HepG2 (cell line): ENCODE data around the gene FBF1. TPM values are rescaled to one million over a fixed set of nuclear protein-coding genes. Genes with fewer than 3 reads are reported as not detected.
A peak's percentile ranks its signal among the peaks of the same experiment; 100 is the strongest.

Experiments
- ATAC-seq: fragments of 200-7000 bp; cut with Tn5 transposase; 3 replicates; pipeline ENCODE4 v1.9.1; 2020; ENCODE audit warnings: mild to moderate bottlenecking, moderate library complexity
- BruUV-seq: library from RNA; stranded (reverse); fragments of 400-500 nt; replicated peaks from 2 replicates; lab custom pipeline; 2021; lab: Mats Ljungman, UMichigan
- CTCF ChIA-PET: fragments of 300-600 bp; formaldehyde crosslinking; extraction: SDS; loops from one replicate; lab custom pipeline; 2021; ENCODE audit warnings: low total read pairs, inconsistent platforms, low intra/inter-chr PET ratio; lab: Yijun Ruan, JAX
- POLR2A ChIA-PET: fragments of 350-600 bp; sonication (Branson Sonifier 250); formaldehyde crosslinking; loops from one replicate; lab custom pipeline; 2020; ENCODE audit warnings: antibody characterized with exemption, inconsistent platforms; lab: Yijun Ruan, JAX
- DNase-seq: peaks from one replicate; pipeline ENCODE4 v3.0.0-alpha.2; 2015; ENCODE audit warnings: low spot score
- FAIRE-seq: peaks from 3 replicates; lab custom pipeline; 2011; peaks lifted over from hg19 to GRCh38; lab: Jason Lieb, UNC
- H2AFZ ChIP-seq: one replicate; pipeline ENCODE4 v1.6.1; 2011; ENCODE audit warnings: low read length, inconsistent platforms
- H3K27ac ChIP-seq: fragments of 300-600 bp; 3 replicates; pipeline ENCODE4 v1.8.0; 2011; ENCODE audit warnings: mixed run types, mild to moderate bottlenecking, mixed read lengths, low read length, inconsistent platforms; ENCODE audit not compliant: insufficient read depth; ENCODE audit errors: extremely low read length
- H3K27me3 ChIP-seq, 2 experiments: fragments of 200-600 bp in 1 of 2; 2 replicates in 1 of 2; 3 replicates in 1 of 2; pipeline versions ENCODE4 v1.6.0 to v1.8.0; 2011; ENCODE audit warnings: low read length in 2 of 2, mild to moderate bottlenecking in 2 of 2, moderate library complexity in 2 of 2, inconsistent platforms in 1 of 2; ENCODE audit not compliant: insufficient read depth in 2 of 2, control insufficient read depth in 1 of 2
- H3K36me3 ChIP-seq, 2 experiments: fragments of 200-600 bp in 1 of 2; replicated peaks in 1 of 2; 2 replicates in 1 of 2; 3 replicates in 1 of 2; pipeline versions ENCODE4 v1.5.1 to v1.8.0; 2011; ENCODE audit warnings: low read length in 2 of 2, inconsistent platforms in 1 of 2; ENCODE audit not compliant: insufficient read depth in 2 of 2, control insufficient read depth in 1 of 2
- H3K4me1 ChIP-seq: 2 replicates; pipeline ENCODE4 v1.5.1; 2012; ENCODE audit warnings: low read length, inconsistent platforms; ENCODE audit not compliant: insufficient read depth
- H3K4me2 ChIP-seq: 2 replicates; pipeline ENCODE4 v1.6.0; 2011; ENCODE audit warnings: low read depth, low read length, inconsistent platforms
- H3K4me3 ChIP-seq, 3 experiments: fragments of 200-600 bp in 1 of 3; sonication (generic), shearing (Covaris generic) in 1 of 3; replicated peaks in 1 of 3; 2 replicates each; pipeline ENCODE4 v1.5.1; 2011 to 2016; ENCODE audit warnings: low read length in 3 of 3, inconsistent platforms in 2 of 3, low read depth in 2 of 3, mild to moderate bottlenecking in 2 of 3, control low read depth in 1 of 3, mixed read lengths in 1 of 3; ENCODE audit not compliant: insufficient read depth in 1 of 3
- H3K79me2 ChIP-seq: one replicate; pipeline ENCODE4 v1.6.1; 2011; ENCODE audit warnings: low read length, inconsistent platforms; ENCODE audit not compliant: insufficient read depth
- H3K9ac ChIP-seq: 2 replicates; pipeline ENCODE4 v1.6.0; 2011; ENCODE audit warnings: mild to moderate bottlenecking, low read depth, low read length, inconsistent platforms; ENCODE audit not compliant: insufficient read depth
- H3K9me3 ChIP-seq: 2 replicates; pipeline ENCODE4 v1.5.1; 2012; ENCODE audit warnings: mild to moderate bottlenecking, low read length
- H4K20me1 ChIP-seq: 2 replicates; pipeline ENCODE4 v1.6.0; 2011; ENCODE audit warnings: inconsistent platforms, mild to moderate bottlenecking, low read length, moderate library complexity; ENCODE audit not compliant: insufficient read depth
- CHCHD3 ChIP-seq: sonication (generic); formaldehyde crosslinking; IDR thresholded peaks from 2 replicates; pipeline ENCODE4 v1.8.0; 2022; ENCODE audit warnings: mild to moderate bottlenecking, missing genetic modification reagents, moderate library complexity
- FOXA1 ChIP-seq, 2 experiments: fragments of 450-650 bp in 1 of 2; sonication (generic) in 1 of 2; formaldehyde crosslinking in 1 of 2; IDR thresholded peaks; 2 replicates each; pipeline versions ENCODE4 v1.4.0 to v1.6.1; 2016 to 2020; ENCODE audit warnings: missing genetic modification reagents in 1 of 2
- HIVEP1 ChIP-seq: sonication (generic); formaldehyde crosslinking; IDR thresholded peaks from 2 replicates; pipeline ENCODE4 v1.4.0; 2020; ENCODE audit warnings: mild to moderate bottlenecking, missing genetic modification reagents
- LCORL ChIP-seq, 2 experiments: fragments of 450-650 bp in 1 of 2; sonication (generic) in 1 of 2; formaldehyde crosslinking in 1 of 2; IDR thresholded peaks; 2 replicates each; pipeline versions ENCODE4 v1.5.0 to v1.6.1; 2017 to 2020; ENCODE audit warnings: antibody characterized with exemption in 1 of 2, missing genetic modification reagents in 1 of 2
- MAFK ChIP-seq, 2 experiments: IDR thresholded peaks in 1 of 2; conservative IDR thresholded peaks in 1 of 2; 2 replicates each; pipeline ENCODE4 v1.6.1; 2011; ENCODE audit warnings: improper control_type of control experiment in 2 of 2, low read length in 2 of 2
- MLLT10 ChIP-seq: sonication (generic); formaldehyde crosslinking; IDR thresholded peaks from 2 replicates; pipeline ENCODE4 v1.4.0; 2020; ENCODE audit warnings: missing genetic modification reagents
- MYC ChIP-seq: sonication (generic); formaldehyde crosslinking; IDR thresholded peaks from 2 replicates; pipeline ENCODE4 v1.9.0; 2021; ENCODE audit warnings: missing genetic modification reagents, borderline replicate concordance
- NCOR1 ChIP-seq: fragments of 200-600 bp; sonication (generic); IDR thresholded peaks from 2 replicates; pipeline ENCODE4 v1.7.0; 2017; ENCODE audit warnings: antibody characterized with exemption, low read length, borderline replicate concordance
- PHF8 ChIP-seq: sonication (generic); formaldehyde crosslinking; IDR thresholded peaks from 2 replicates; pipeline ENCODE4 v1.5.0; 2020; ENCODE audit warnings: missing genetic modification reagents
- POLR2AphosphoS5 ChIP-seq: IDR thresholded peaks from 2 replicates; pipeline ENCODE4 v1.6.1; 2012; ENCODE audit warnings: low read depth, low read length
- RARA ChIP-seq: IDR thresholded peaks from 2 replicates; pipeline ENCODE4 v1.6.1; 2016; ENCODE audit warnings: missing genetic modification reagents, missing compliant biosample characterization
- STAG1 ChIP-seq: sonication (generic); formaldehyde crosslinking; IDR thresholded peaks from 2 replicates; pipeline ENCODE4 v1.4.0; 2020; ENCODE audit warnings: missing genetic modification reagents
- XRCC5 ChIP-seq: fragments of 200-400 bp; formaldehyde crosslinking; optimal IDR thresholded peaks from 2 replicates; pipeline ENCODE3; 2017; ENCODE audit warnings: mild to moderate bottlenecking, low read length
- ZBTB38 ChIP-seq: sonication (generic); formaldehyde crosslinking; IDR thresholded peaks from 2 replicates; pipeline ENCODE4 v1.5.1; 2020; ENCODE audit warnings: mild to moderate bottlenecking, missing genetic modification reagents
- ZFP62 ChIP-seq: sonication (generic); formaldehyde crosslinking; IDR thresholded peaks from 2 replicates; pipeline ENCODE4 v1.4.0; 2020; ENCODE audit warnings: missing genetic modification reagents
- ZNF180 ChIP-seq: sonication (generic); formaldehyde crosslinking; IDR thresholded peaks from 2 replicates; pipeline ENCODE4 v1.4.0; 2020; ENCODE audit warnings: low read depth, missing genetic modification reagents, borderline replicate concordance
- ZNF264 ChIP-seq: sonication (generic); formaldehyde crosslinking; IDR thresholded peaks from 2 replicates; pipeline ENCODE4 v1.4.0; 2020; ENCODE audit warnings: missing genetic modification reagents
- ZSCAN21 ChIP-seq: sonication (generic); formaldehyde crosslinking; IDR thresholded peaks from 2 replicates; pipeline ENCODE4 v1.8.0; 2022; ENCODE audit warnings: mild to moderate bottlenecking, missing genetic modification reagents, moderate library complexity, borderline replicate concordance
- WGBS: methylation state at CpG from one replicate; pipeline ENCODE4 v1.1.6; 2017; ENCODE audit warnings: low lambda C conversion rate; 5-methylcytosine and 5-hydroxymethylcytosine counted together
- in situ Hi-C: cut with HindIII; loops from 2 replicates; pipeline ENCODE4 v1.10.0; 2017; ENCODE audit warnings: low pct_unique_long_range_greater_than_20kb; ENCODE audit not compliant: extremely low pct_ligation_motif_present
- intact Hi-C: fragments of 100-400 bp; cut with micrococcal nuclease; formaldehyde crosslinking; loops from one replicate; pipeline ENCODE4 v1.10.0; 2022; ENCODE audit not compliant: unreplicated experiment
- polyA plus RNA-seq, 8 experiments: library from polyadenylated mRNA; depleted of rRNA in 3 of 8; stranded (reverse) in 7 of 8; unstranded in 1 of 8; fragments of >200 nt; fragmentation: Illumina TruSeq in 4 of 8; extraction: Trizol in 4 of 8; gene quantifications; 2 replicates each; pipeline versions ENCODE4 v1.2.1 to v1.2.3, GENCODE V29; 2011 to 2016; ENCODE audit warnings: low read depth in 4 of 8, missing spikeins in 1 of 8, mixed read lengths in 1 of 8; ENCODE audit not compliant: insufficient read depth in 1 of 8
- total RNA-seq, 5 experiments: library from RNA; depleted of rRNA; stranded (reverse); fragments of >200 nt; fragmentation: Illumina TruSeq; extraction: Trizol; gene quantifications; 2 replicates each; pipeline ENCODE4 v1.2.3, GENCODE V29; 2016; ENCODE audit warnings: low read depth in 1 of 5
- TF ChIP-seq, protein P1 (sequence below): sonication (generic); formaldehyde crosslinking; IDR thresholded peaks from 2 replicates; pipeline ENCODE4 v1.4.0; 2020; ENCODE audit warnings: missing genetic modification reagents

The FBF1 gene
- total and polyA plus RNA-seq, 2 of the 13 experiments (the other 11 are each of a cell fraction or from before 2014, with no cell fraction given): 2.4 to 8.1 TPM

DNA sequence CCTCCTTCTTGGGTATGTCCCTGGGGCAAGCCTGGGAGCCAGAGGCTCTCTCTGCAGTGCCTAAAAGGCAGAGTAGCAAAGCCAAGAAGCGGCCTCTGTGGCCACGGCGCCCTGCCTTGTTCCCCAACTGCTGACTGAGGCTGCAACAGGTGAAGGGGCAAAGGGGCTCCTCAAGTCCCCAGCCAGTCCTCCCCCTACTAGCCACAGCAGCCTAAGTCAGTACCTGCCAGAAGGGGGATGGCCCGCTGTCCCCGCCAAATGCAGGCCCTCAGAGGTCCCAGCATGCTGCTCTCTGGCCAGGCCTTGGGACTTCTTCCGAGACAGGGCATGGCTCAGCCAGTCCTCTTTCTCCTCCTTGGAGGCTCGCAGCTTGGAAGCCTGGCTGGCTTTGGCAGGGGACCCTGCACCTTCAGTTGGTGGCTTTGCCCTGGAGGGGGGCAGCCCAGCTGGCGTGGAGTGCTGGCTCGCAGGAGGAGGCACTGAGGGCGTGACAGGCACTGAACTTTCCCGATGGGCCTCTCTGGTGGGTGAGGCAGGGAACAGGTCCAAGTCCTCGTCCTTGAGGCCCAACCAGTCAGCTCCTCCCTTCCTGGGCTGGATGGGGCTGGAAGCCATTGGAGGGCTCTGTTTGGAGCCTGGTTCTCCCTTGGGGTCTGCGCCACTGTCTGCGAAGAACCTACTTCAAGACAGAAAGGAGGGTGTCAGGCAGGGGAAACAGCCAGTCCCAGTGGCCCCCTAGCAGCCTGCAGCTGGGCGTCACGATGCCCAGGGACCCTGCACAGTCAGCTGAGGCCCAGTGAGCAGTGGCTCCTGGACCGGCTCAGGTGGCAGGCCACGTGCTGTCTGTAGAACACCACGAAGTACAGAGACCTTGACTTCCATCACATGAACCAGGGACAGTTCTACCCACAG, 17.6 kb downstream of the FBF1 start (continued):
- TF ChIP-seq MAFK (conservative IDR thresholded peaks at IDR 0.05 in 1 of 2, IDR thresholded peaks at IDR 0.05 in 1 of 2; ENCODE audit: low read length in 2 of 2) (no peak), HIVEP1 (CRISPR knock-in tag) (peak; percentile 19; the same call in 1 of the 2 replicates), ZSCAN21 (CRISPR knock-in tag) (peak; percentile 14; the same call in 1 of the 2 replicates), MLLT10 (CRISPR knock-in tag) (no peak), CHCHD3 (0 out of 2 replicates have a peak, but pooled peaks have one; percentile 45), ZNF180 (CRISPR knock-in tag) (peak; percentile 57; the same call in 1 of the 2 replicates)

DNA sequence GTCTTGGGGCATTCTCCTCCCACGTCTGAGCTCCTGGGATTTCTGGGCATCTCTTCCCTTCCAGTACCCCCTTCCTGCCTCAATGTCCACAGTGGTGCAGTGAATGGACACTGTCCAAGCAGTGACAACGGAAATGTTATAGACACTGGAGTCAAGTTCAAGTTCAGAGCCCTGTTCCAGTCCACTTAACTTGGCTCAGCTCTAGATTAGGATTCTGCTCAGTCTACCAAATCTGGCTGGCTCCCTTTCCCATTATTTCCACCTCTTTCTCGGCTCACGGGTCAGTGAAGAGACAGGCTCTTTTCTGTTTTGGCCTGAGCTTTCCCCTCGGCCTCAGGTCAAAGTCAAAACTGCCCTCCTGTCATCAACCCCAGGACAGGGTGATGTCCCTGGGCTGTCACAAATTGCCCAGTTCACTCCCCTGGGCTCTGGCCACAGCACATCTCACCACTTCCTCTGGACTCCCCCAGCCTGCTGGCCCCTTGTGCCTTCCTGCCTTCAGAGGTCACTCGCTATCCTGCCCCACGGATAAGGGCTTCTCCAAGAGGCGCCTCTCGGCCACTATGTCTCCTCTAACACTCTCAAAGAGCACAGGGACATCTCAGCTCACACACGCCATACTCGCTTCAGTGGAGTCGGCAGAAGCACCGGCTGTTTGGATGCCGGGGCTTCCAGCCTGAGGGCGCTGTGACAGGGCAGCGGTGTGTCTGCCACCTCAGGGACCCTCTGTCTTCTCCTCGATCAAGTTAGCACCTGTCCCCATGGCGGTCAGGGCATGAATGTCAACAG, 18.5 kb downstream of the FBF1 start:
- no peaks in the 10 kb centered on the region for H3K27me3 ChIP-seq
- no peak overlapping the region for H3K27ac ChIP-seq
- no peaks in the 10 kb centered on the region for H4K20me1 ChIP-seq
- no TSS peak for BruUV-seq
- H3K79me2 ChIP-seq: no peaks in the 10 kb centered on the region
- H3K4me1 ChIP-seq: peaks cover 41% of the 10 kb centered on the region
- H3K4me2 ChIP-seq: peak overlapping the region; percentile 48
- in situ Hi-C loops: no loop called here
- no peak overlapping the region for H2AFZ ChIP-seq
- POLR2A ChIA-PET: interaction anchor here (1.0 to 2.3 kb wide), 2 partner anchors 17 to 54 kb away, joined by 5 to 12 read pairs; partner anchors contain the start of gene MRPL38
- 70% methylated on average over 18 of the region's 18 CpGs for WGBS
- no peak overlapping the region for H3K9ac ChIP-seq
- CTCF ChIA-PET: no interaction called here
- H3K36me3 ChIP-seq: no peaks in the 10 kb centered on the region
- peak; percentile 36 for ATAC-seq
- intact Hi-C loops: no loop called here
- DNase-seq: no peak
- peak; percentile 40 for FAIRE-seq
- H3K4me3 ChIP-seq: peak overlapping the region in 1 of 3 experiments; percentile 15; a peak in 1 of 6 replicates
- no peaks in the 10 kb centered on the region for H3K9me3 ChIP-seq
- no peak for TF ChIP-seq FOXA1 (IDR thresholded peaks at IDR 0.05)
- no peak for TF ChIP-seq FOXA1 (CRISPR knock-in tag; IDR thresholded peaks at IDR 0.05)
- peak; percentile 6 for TF ChIP-seq XRCC5
- no peak for TF ChIP-seq STAG1 (CRISPR knock-in tag)
- no peak for TF ChIP-seq POLR2AphosphoS5
- peak; percentile 57; the same call in 1 of the 2 replicates for TF ChIP-seq ZBTB38 (CRISPR knock-in tag)
- TF ChIP-seq, protein P1, sequence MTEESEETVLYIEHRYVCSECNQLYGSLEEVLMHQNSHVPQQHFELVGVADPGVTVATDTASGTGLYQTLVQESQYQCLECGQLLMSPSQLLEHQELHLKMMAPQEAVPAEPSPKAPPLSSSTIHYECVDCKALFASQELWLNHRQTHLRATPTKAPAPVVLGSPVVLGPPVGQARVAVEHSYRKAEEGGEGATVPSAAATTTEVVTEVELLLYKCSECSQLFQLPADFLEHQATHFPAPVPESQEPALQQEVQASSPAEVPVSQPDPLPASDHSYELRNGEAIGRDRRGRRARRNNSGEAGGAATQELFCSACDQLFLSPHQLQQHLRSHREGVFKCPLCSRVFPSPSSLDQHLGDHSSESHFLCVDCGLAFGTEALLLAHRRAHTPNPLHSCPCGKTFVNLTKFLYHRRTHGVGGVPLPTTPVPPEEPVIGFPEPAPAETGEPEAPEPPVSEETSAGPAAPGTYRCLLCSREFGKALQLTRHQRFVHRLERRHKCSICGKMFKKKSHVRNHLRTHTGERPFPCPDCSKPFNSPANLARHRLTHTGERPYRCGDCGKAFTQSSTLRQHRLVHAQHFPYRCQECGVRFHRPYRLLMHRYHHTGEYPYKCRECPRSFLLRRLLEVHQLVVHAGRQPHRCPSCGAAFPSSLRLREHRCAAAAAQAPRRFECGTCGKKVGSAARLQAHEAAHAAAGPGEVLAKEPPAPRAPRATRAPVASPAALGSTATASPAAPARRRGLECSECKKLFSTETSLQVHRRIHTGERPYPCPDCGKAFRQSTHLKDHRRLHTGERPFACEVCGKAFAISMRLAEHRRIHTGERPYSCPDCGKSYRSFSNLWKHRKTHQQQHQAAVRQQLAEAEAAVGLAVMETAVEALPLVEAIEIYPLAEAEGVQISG: 0 out of 2 replicates have a peak, but pooled peaks have one; percentile 21
- no peak for TF ChIP-seq ZFP62
- no peak for TF ChIP-seq ZNF264 (CRISPR knock-in tag)
- TF ChIP-seq RARA (CRISPR knock-in tag): 0 out of 2 replicates have a peak, but pooled peaks have one; percentile 9
- TF ChIP-seq NCOR1: peak; percentile 55; the same call in 1 of the 2 replicates
- TF ChIP-seq MYC (CRISPR knock-in tag): 0 out of 2 replicates have a peak, but pooled peaks have one; percentile 7
- no peak for TF ChIP-seq LCORL (IDR thresholded peaks at IDR 0.05)
- TF ChIP-seq LCORL (CRISPR knock-in tag; IDR thresholded peaks at IDR 0.05): peak; percentile 3; the same call in 1 of the 2 replicates
- no peak for TF ChIP-seq PHF8
